SU-DHL-6 (cell line): ENCODE data around the gene OR10H4.

Experiments
- CTCF ChIP-seq: fragments of 200-600 bp; sonication (generic); IDR thresholded peaks from one replicate; pipeline ENCODE4 v1.5.1; 2017; ENCODE audit warnings: antibody characterized with exemption, mild to moderate bottlenecking, low read length, moderate library complexity; ENCODE audit not compliant: insufficient read depth, poor library complexity, severe bottlenecking
- EZH2phosphoT487 ChIP-seq: fragments of 200-600 bp; sonication (generic), shearing (Covaris generic); conservative IDR thresholded peaks from 2 replicates; pipeline ENCODE4 v1.6.1; 2018; ENCODE audit warnings: mild to moderate bottlenecking, antibody characterized with exemption, low read length, moderate library complexity, mixed read lengths

GRCh38 chr19:15976836-15977689, 28.3 kb downstream of the OR10H4 start:
- TF ChIP-seq CTCF: no peak
- no peak for TF ChIP-seq EZH2phosphoT487
